H1 (cell line): ENCODE measurements around the gene FAM120A. TPM values are rescaled to one million over a fixed set of nuclear protein-coding genes. Genes with fewer than 3 reads are reported as not detected.

Source experiments
- BCL11A ChIP-seq, 2 experiments: IDR thresholded peaks; one replicate each; pipeline ENCODE4 v1.6.1; 2011; ENCODE audit warnings: low read depth in 2 of 2, low read length in 2 of 2, mild to moderate bottlenecking in 2 of 2
- CHD2 ChIP-seq: IDR thresholded peaks from 2 replicates; pipeline ENCODE4 v1.6.1; 2012; ENCODE audit warnings: low read length, improper control_type of control experiment
- SIRT6 ChIP-seq: IDR thresholded peaks from one replicate; pipeline ENCODE4 v1.7.1; 2012; ENCODE audit warnings: low read length, inconsistent platforms
- SUZ12 ChIP-seq: fragments of 200-600 bp; sonication (generic); IDR thresholded peaks from 2 replicates; pipeline ENCODE4 v1.6.1; 2012; ENCODE audit warnings: mild to moderate bottlenecking, inconsistent platforms, low read length, moderate library complexity, mixed read lengths
- polyA plus RNA-seq, 7 experiments: library from polyadenylated mRNA; depleted of rRNA in 3 of 7; stranded (reverse) in 5 of 7; unstranded in 2 of 7; fragments of >200 nt in 5 of 7; fragments of 200-250 nt in 2 of 7; gene quantifications; 1 replicate in 5 of 7; 2 replicates in 1 of 7; 4 replicates in 1 of 7; pipeline versions ENCODE4 v1.2.1 to v1.2.3, GENCODE V29; 2011 to 2013; ENCODE audit warnings: missing spikeins in 2 of 7, mixed read lengths in 2 of 7
- total RNA-seq: library from RNA; stranded (reverse); fragmentation: NEBNext Ultra II Directional; extraction: Animal tissue kit (Norgen Biotek cat#: 25700); gene quantifications from 2 replicates; pipeline ENCODE4 v1.2.1, GENCODE V29; 2021
- TF ChIP-seq, protein P1 (sequence below): IDR thresholded peaks from 2 replicates; pipeline ENCODE4 v1.6.1; 2012; ENCODE audit warnings: inconsistent platforms
- TF ChIP-seq, protein P2 (sequence below): IDR thresholded peaks from 2 replicates; pipeline ENCODE4 v1.6.1; 2012; ENCODE audit warnings: inconsistent platforms

The FAM120A gene
- total and polyA plus RNA-seq, 2 of the 8 experiments (the other 6 are each of a cell fraction or from before 2014, with no cell fraction given), result 24.9 to 54.7 TPM

- no peak for TF ChIP-seq CHD2
- TF ChIP-seq, protein P1, sequence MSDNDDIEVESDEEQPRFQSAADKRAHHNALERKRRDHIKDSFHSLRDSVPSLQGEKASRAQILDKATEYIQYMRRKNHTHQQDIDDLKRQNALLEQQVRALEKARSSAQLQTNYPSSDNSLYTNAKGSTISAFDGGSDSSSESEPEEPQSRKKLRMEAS, result no peak
- no peak for TF ChIP-seq SIRT6
- no peak for TF ChIP-seq BCL11A (IDR thresholded peaks at IDR 0.05; ENCODE audit: low read depth in 2 of 2, low read length in 2 of 2)
- TF ChIP-seq SUZ12, result no peak
- TF ChIP-seq, protein P2, sequence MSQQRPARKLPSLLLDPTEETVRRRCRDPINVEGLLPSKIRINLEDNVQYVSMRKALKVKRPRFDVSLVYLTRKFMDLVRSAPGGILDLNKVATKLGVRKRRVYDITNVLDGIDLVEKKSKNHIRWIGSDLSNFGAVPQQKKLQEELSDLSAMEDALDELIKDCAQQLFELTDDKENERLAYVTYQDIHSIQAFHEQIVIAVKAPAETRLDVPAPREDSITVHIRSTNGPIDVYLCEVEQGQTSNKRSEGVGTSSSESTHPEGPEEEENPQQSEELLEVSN, result no peak
Observed at GRCh38 chr9:93589688-93590087, 138.2 kb downstream of the FAM120A start (continued).
